PC-9 (cell line): ENCODE data around the gene CX3CR1. TPM values are rescaled to one million over a fixed set of nuclear protein-coding genes. Genes with fewer than 3 reads are reported as not detected.

ENCODE experiments used
- BruUV-seq: library from RNA; stranded (reverse); fragments of 400-500 nt; replicated peaks from 2 replicates; lab custom pipeline; 2021; lab: Mats Ljungman, UMichigan
- CTCF ChIA-PET: fragments of 300-600 bp; sonication (Branson Sonifier 250); formaldehyde crosslinking; loops from one replicate; lab custom pipeline; 2022; ENCODE audit warnings: antibody characterized with exemption; lab: Charles Lee
- POLR2A ChIA-PET: fragments of 300-600 bp; sonication (Branson Sonifier 250); formaldehyde crosslinking; loops from one replicate; lab custom pipeline; 2022; ENCODE audit warnings: antibody characterized with exemption; ENCODE audit not compliant: unreplicated experiment; lab: Charles Lee
- DNase-seq, 2 experiments: peaks; one replicate each; pipeline versions ENCODE4 v3.0.0 to v3.0.0-alpha.2; 2015 to 2022; ENCODE audit warnings: mixed read lengths in 1 of 2
- H2AFZ ChIP-seq: fragments of 200-600 bp; sonication (generic); 2 replicates; pipeline ENCODE4 v1.8.1; 2017; ENCODE audit warnings: antibody characterized with exemption
- H3F3A ChIP-seq: fragments of 200-600 bp; sonication (generic); 2 replicates; pipeline ENCODE4 v1.8.1; 2017; ENCODE audit warnings: antibody characterized with exemption, mild to moderate bottlenecking, low read depth; ENCODE audit not compliant: insufficient read depth
- H3K27ac ChIP-seq: fragments of 200-600 bp; sonication (generic); 2 replicates; pipeline ENCODE4 v1.6.1; 2016; ENCODE audit warnings: mixed run types
- H3K27me3 ChIP-seq: fragments of 200-600 bp; sonication (generic); 2 replicates; pipeline ENCODE4 v1.6.1; 2016; ENCODE audit warnings: low read depth, mixed run types; ENCODE audit not compliant: insufficient read depth
- H3K36me3 ChIP-seq: fragments of 200-600 bp; sonication (generic); 2 replicates; pipeline ENCODE4 v1.6.1; 2016; ENCODE audit warnings: low read depth, mixed run types
- H3K4me1 ChIP-seq: fragments of 200-600 bp; sonication (generic); replicated peaks from 2 replicates; pipeline ENCODE4 v1.6.1; 2016; ENCODE audit warnings: mixed run types; ENCODE audit not compliant: insufficient read depth
- H3K4me2 ChIP-seq: fragments of 200-600 bp; sonication (generic); 2 replicates; pipeline ENCODE4 v1.6.1; 2017; ENCODE audit warnings: mixed run types
- H3K4me3 ChIP-seq: fragments of 200-600 bp; sonication (generic); 2 replicates; pipeline ENCODE4 v1.6.1; 2016; ENCODE audit warnings: mixed run types
- H3K79me2 ChIP-seq: fragments of 200-600 bp; sonication (generic); 2 replicates; pipeline ENCODE4 v1.6.1; 2017; ENCODE audit warnings: low read depth, mixed run types
- H3K9me2 ChIP-seq: fragments of 200-600 bp; sonication (generic); 2 replicates; pipeline ENCODE4 v1.8.1; 2017; ENCODE audit warnings: mild to moderate bottlenecking; ENCODE audit not compliant: insufficient read depth
- H3K9me3 ChIP-seq: fragments of 200-600 bp; sonication (generic); 2 replicates; pipeline ENCODE4 v1.8.1; 2016; ENCODE audit warnings: low read depth; ENCODE audit not compliant: insufficient read depth
- H4K20me1 ChIP-seq: fragments of 200-600 bp; sonication (generic); 2 replicates; pipeline ENCODE4 v1.8.1; 2017; ENCODE audit not compliant: insufficient read depth
- CTCF ChIP-seq: fragments of 200-600 bp; sonication (generic); conservative IDR thresholded peaks from 2 replicates; pipeline ENCODE4 v1.6.1; 2017; ENCODE audit warnings: mixed run types, antibody characterized with exemption, mild to moderate bottlenecking, moderate library complexity
- EZH2 ChIP-seq: fragments of 200-600 bp; sonication (generic); IDR thresholded peaks from 2 replicates; pipeline ENCODE4 v1.8.0; 2017; ENCODE audit warnings: antibody characterized with exemption, low read depth
- intact Hi-C: fragments of 100-400 bp; cut with micrococcal nuclease; formaldehyde crosslinking; loops from one replicate; pipeline ENCODE4 v1.10.0; 2022; ENCODE audit not compliant: unreplicated experiment
- total RNA-seq: library from RNA; stranded (reverse); gene quantifications from 2 replicates; pipeline ENCODE4 v1.2.3, GENCODE V29; 2021

Gene CX3CR1
- total RNA-seq, 1 experiment from 2014 or later: not detected

- no TSS peak for BruUV-seq
- H4K20me1 ChIP-seq: no peaks in the 10 kb centered on the region
- peaks cover 74% of the 10 kb centered on the region for H3K27me3 ChIP-seq
- H3K4me3 ChIP-seq: no peak overlapping the region
- H3K4me2 ChIP-seq: no peak overlapping the region
- H3K4me1 ChIP-seq: no peaks in the 10 kb centered on the region
- ChIA-PET CTCF (no interaction called here), POLR2A (no interaction called here)
- H3K9me3 ChIP-seq: no peaks in the 10 kb centered on the region
- intact Hi-C loops: no loop called here
- no peak overlapping the region for H2AFZ ChIP-seq
- H3K27ac ChIP-seq: no peak overlapping the region
- no peaks in the 10 kb centered on the region for H3K9me2 ChIP-seq
- no peaks in the 10 kb centered on the region for H3K36me3 ChIP-seq
- H3K79me2 ChIP-seq: no peaks in the 10 kb centered on the region
- DNase-seq: no peak
- no peak for TF ChIP-seq CTCF
- no peak for TF ChIP-seq EZH2
- no peaks in the 10 kb centered on the region for H3F3A ChIP-seq
These were observed 45.2 kb downstream of the CX3CR1 start for GRCh38 chr3:39234651-39235050.

GRCh38 chr3:39232859-39233258 lies 47.0 kb downstream of the CX3CR1 start:
- no TSS peak for BruUV-seq
- intact Hi-C loops: no loop called here
- Histone ChIP-seq H2AFZ (no peak overlapping the region), H4K20me1 (no peaks in the 10 kb centered on the region), H3K36me3 (no peaks in the 10 kb centered on the region), H3K4me1 (no peaks in the 10 kb centered on the region), H3K27ac (no peak overlapping the region), H3F3A (no peaks in the 10 kb centered on the region), H3K79me2 (no peaks in the 10 kb centered on the region), H3K9me2 (no peaks in the 10 kb centered on the region), H3K4me3 (no peak overlapping the region), H3K27me3 (peaks cover 62% of the 10 kb centered on the region), H3K4me2 (no peak overlapping the region), H3K9me3 (no peaks in the 10 kb centered on the region)
- DNase-seq: no peak
- CTCF ChIA-PET: no interaction called here
- TF ChIP-seq CTCF (no peak), EZH2 (no peak)
- POLR2A ChIA-PET: no interaction called here

- Histone ChIP-seq H3F3A (no peaks in the 10 kb centered on the region), H3K79me2 (no peaks in the 10 kb centered on the region), H3K4me1 (no peaks in the 10 kb centered on the region), H4K20me1 (no peaks in the 10 kb centered on the region), H3K36me3 (no peaks in the 10 kb centered on the region), H3K9me3 (no peaks in the 10 kb centered on the region), H3K27me3 (peaks cover 54% of the 10 kb centered on the region), H3K4me2 (no peak overlapping the region), H2AFZ (no peak overlapping the region), H3K27ac (no peak overlapping the region), H3K9me2 (no peaks in the 10 kb centered on the region), H3K4me3 (no peak overlapping the region)
- BruUV-seq: no TSS peak
- TF ChIP-seq EZH2 (no peak), CTCF (no peak)
- ChIA-PET POLR2A (no interaction called here), CTCF (no interaction called here)
- DNase-seq: no peak
- intact Hi-C loops: no loop called here
These were observed 49.4 kb downstream of the CX3CR1 start for GRCh38 chr3:39230453-39230852.
